GM12801 (cell line): ENCODE results near the gene KRTAP24-1.

Source experiments
- TF ChIP-seq, protein P1 (sequence below): IDR thresholded peaks from one replicate; pipeline ENCODE4 v1.5.1; 2011; ENCODE audit warnings: control low read depth; ENCODE audit not compliant: insufficient read length; ENCODE audit errors: extremely low read depth

The KRTAP24-1 gene

GRCh38 chr21:30255679-30256078 lies 27.1 kb downstream of the KRTAP24-1 start:
- TF ChIP-seq, protein P1, sequence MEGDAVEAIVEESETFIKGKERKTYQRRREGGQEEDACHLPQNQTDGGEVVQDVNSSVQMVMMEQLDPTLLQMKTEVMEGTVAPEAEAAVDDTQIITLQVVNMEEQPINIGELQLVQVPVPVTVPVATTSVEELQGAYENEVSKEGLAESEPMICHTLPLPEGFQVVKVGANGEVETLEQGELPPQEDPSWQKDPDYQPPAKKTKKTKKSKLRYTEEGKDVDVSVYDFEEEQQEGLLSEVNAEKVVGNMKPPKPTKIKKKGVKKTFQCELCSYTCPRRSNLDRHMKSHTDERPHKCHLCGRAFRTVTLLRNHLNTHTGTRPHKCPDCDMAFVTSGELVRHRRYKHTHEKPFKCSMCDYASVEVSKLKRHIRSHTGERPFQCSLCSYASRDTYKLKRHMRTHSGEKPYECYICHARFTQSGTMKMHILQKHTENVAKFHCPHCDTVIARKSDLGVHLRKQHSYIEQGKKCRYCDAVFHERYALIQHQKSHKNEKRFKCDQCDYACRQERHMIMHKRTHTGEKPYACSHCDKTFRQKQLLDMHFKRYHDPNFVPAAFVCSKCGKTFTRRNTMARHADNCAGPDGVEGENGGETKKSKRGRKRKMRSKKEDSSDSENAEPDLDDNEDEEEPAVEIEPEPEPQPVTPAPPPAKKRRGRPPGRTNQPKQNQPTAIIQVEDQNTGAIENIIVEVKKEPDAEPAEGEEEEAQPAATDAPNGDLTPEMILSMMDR, result no peak

DNA sequence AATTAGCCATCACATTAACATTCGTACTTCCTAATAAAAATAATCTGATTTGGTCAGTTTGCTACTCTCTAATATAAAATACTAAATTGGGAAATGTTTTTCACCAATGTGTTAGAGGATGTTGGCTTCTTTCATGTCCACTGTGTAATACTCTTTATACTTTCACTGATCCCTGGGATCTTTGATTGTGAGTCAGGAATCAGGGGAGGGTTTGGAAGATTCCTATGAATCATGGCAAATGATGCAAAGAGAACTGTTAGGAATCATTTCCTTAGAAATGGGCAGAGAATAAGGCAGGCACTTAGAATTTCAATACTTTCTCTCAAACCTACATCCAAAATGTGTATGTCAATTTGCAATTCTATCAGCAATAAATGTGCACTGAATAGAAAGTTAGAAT lies 31.0 kb downstream of the KRTAP24-1 start:
- TF ChIP-seq, protein P1, result no peak

GRCh38 chr21:30249936-30250335 lies 32.8 kb downstream of the KRTAP24-1 start:
- TF ChIP-seq, protein P1, result no peak

DNA sequence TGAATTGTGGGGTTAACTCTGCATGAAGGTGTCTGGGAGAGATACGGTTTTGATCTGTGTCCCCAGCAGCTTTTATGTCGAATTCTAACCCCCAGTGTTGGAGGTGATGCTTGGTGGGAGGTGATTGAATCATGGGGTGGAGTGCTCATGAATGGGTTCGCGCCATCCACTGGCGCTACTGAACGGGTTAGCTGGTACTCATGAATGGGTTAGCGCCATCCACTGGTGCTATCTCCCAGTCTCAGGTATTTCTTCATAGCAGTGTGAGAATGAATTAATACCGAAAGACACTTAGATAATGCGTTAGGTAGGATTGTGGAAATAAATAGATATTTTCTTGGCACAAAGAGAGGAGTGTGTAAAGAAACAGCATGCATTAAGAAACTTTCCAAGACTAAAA lies 33.9 kb downstream of the KRTAP24-1 start:
- TF ChIP-seq, protein P1, result no peak

- TF ChIP-seq, protein P1, result no peak
Measured at GRCh38 chr21:30245061-30245460, 37.7 kb downstream of the KRTAP24-1 start.

DNA sequence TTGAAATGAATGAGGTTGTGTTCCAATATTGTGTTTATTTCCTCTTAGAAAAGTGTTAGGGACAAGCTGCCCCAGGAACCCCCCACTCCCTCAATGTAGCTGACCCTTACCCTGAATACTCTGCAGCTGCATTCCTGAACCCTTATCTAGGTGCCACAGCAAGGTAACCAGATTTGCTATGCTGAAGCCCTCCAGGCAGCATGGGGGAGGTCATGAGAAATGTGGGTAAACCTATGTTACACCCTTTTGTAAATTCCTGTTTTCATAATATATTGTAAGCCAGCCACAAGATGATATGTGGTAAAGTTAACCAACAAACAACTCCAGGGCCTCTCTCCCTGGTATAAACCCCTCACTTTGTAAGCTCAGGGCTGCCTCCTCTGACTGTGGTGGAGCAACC lies 39.1 kb downstream of the KRTAP24-1 start:
- TF ChIP-seq, protein P1, result no peak

DNA sequence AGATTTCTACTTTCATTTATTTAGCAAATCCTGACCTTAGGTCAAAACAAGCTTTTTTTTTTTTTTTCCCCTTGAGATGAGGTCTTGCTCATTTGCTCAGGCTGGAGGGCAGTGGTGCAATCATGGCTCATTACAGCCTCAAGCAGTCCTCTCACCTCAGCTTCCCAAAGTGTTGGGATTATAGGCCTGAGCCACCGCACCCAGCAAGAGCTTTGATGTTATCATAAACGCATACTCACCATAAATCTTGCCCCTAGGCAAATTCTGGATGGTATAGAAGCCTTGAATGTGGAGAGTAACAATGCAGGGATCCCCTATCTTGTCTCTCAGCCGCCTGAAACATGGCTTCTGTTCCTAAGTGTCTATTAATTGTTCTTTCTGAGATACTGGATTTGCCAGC lies 42.1 kb downstream of the KRTAP24-1 start:
- TF ChIP-seq, protein P1, result no peak

- TF ChIP-seq, protein P1, result no peak
Measured at GRCh38 chr21:30238168-30238567, 44.6 kb downstream of the KRTAP24-1 start.
